Measurements from ENCODE around the gene VPS8. TPM values are rescaled to one million over a fixed set of nuclear protein-coding genes. Genes with fewer than 3 reads are reported as not detected.

The VPS8 gene
- total and polyA plus RNA-seq, 9 of the 15 experiments (the other 6 are each of a cell fraction or from before 2014, with no cell fraction given) = 7.2 to 41.0 (median 28.3) TPM

DNA sequence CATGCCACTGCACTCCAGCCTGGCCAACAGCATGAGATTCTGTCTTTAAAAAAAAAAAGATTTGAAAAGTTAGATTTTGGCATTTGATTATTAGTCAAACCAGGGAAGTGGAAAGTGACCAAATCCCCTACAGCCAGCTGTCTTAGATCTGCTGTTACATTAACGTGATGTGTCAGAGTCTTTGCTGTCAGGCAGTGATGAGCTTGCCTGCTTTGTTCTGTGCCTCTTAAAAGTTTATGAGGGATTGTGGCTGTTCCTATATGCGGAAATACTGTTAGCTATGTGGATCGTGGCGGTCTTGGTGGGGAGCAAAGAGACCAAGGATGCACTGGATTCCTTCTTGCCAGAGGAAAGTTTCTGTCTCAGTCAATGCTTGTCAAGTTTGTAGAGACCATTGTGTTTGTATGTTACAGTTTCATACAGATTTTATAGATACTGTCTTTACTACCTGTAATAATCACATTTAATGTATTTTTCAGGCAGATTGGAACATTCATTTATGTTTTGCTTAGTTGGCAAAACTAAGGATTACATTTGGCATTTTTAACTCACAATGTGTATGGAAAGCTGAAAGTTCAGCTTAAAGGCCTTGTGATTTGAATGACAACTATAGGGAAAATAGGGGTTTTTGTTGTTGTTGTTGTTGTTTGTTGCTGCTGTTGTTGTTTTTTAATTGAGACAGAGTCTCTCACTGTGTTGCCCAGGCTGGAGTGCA is 137.4 kb downstream of the VPS8 start:
- ATAC-seq (no peak), FAIRE-seq (no peak), DNase-seq (ENCODE audit: extremely low read depth in 1 of 4, low spot score in 3 of 4) (no peak)
- CTCF ChIA-PET (ENCODE audit: low intra/inter-chr PET ratio) = interaction anchor here (0.6 kb wide), 1 partner anchor 218 kb away, joined by 5 read pairs; no protein-coding TSS in a partner anchor
- Histone ChIP-seq H3K79me2 (ENCODE audit: control insufficient read depth, insufficient read depth, low read length) (no peaks in the 10 kb centered on the region), H3K9me3 (replicated peaks; ENCODE audit: control insufficient read depth, insufficient read depth, low read depth, low read length) (no peaks in the 10 kb centered on the region), H3K4me1 (replicated peaks in 1 of 2; ENCODE audit: control insufficient read depth in 2 of 2, insufficient read depth in 2 of 2, low read length in 2 of 2) (peaks cover 0 to 21% of the 10 kb centered on the region in 2 experiments; a peak in 3 of 5 replicates), H2AFZ (ENCODE audit: low read depth, low read length) (no peak overlapping the region), H3K27ac (ENCODE audit: extremely low read depth, low read depth, low read length) (no peak overlapping the region), H3K4me3 (no peak overlapping the region), H3K4me2 (ENCODE audit: insufficient read depth, low read length) (no peak overlapping the region), H3K27me3 (ENCODE audit: control insufficient read depth in 2 of 2, insufficient read depth in 2 of 2, low read length in 2 of 2) (no peaks in the 10 kb centered on the region), H3K9me1 (ENCODE audit: control insufficient read depth, insufficient read depth, low read length) (no peaks in the 10 kb centered on the region), H3K36me3 (ENCODE audit: control insufficient read depth, insufficient read depth, low read length) (peaks cover 3% of the 10 kb centered on the region; the same call in 2 of the 3 replicates), H3K9ac (ENCODE audit: insufficient read depth in 1 of 2, low read depth in 2 of 2, low read length in 2 of 2) (no peak overlapping the region), H4K20me1 (replicated peaks; ENCODE audit: control insufficient read depth, insufficient read depth, low read length) (no peaks in the 10 kb centered on the region)
- no TSS peak for BruUV-seq (replicated peaks)
- POLR2A ChIA-PET = interaction anchor here (0.6 to 1.9 kb wide), 2 partner anchors 11 to 1602 kb away, joined by 3 to 9 read pairs; no protein-coding TSS in a partner anchor
- in situ Hi-C loops (cut with MboI) = no loop called here
- WGBS (ENCODE audit: insufficient coverage, low coverage, missing lambda C conversion rate) = 89% methylated on average over 4 of the region's 4 CpGs
- intact Hi-C loops (cut with micrococcal nuclease) = no loop called here
- TF ChIP-seq ZNF316 (IDR thresholded peaks at IDR 0.05) (peak; percentile 83), SMAD3 (CRISPR knock-in tag; conservative IDR thresholded peaks at IDR 0.05) (no peak), SUPT5H (IDR thresholded peaks at IDR 0.05) (no peak), MAFK (IDR thresholded peaks at IDR 0.05; ENCODE audit: low read length) (peak; percentile 61), CCAR2 (IDR thresholded peaks at IDR 0.05; ENCODE audit: low read depth, low read length) (no peak), ZNF79 (CRISPR knock-in tag; IDR thresholded peaks at IDR 0.05; ENCODE audit: low read depth) (no peak), POLR3A (IDR thresholded peaks at IDR 0.05; ENCODE audit: borderline replicate concordance, extremely low read depth, insufficient read depth, insufficient read length) (no peak), C11orf30 (IDR thresholded peaks at IDR 0.05; ENCODE audit: low read depth) (peak; percentile 65), MAFG (tag; conservative IDR thresholded peaks at IDR 0.05) (peak; percentile 45), HNRNPK (IDR thresholded peaks at IDR 0.05; ENCODE audit: low read depth, low read length, poor library complexity, severe bottlenecking) (no peak), HMG20B (CRISPR knock-in tag; IDR thresholded peaks at IDR 0.05) (no peak), NR2F6 (CRISPR knock-in tag; IDR thresholded peaks at IDR 0.05) (no peak)
- TF ChIP-seq, protein P1, sequence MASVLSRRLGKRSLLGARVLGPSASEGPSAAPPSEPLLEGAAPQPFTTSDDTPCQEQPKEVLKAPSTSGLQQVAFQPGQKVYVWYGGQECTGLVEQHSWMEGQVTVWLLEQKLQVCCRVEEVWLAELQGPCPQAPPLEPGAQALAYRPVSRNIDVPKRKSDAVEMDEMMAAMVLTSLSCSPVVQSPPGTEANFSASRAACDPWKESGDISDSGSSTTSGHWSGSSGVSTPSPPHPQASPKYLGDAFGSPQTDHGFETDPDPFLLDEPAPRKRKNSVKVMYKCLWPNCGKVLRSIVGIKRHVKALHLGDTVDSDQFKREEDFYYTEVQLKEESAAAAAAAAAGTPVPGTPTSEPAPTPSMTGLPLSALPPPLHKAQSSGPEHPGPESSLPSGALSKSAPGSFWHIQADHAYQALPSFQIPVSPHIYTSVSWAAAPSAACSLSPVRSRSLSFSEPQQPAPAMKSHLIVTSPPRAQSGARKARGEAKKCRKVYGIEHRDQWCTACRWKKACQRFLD (CRISPR knock-in tag; IDR thresholded peaks at IDR 0.05) = no peak
- TF ChIP-seq, protein P2, sequence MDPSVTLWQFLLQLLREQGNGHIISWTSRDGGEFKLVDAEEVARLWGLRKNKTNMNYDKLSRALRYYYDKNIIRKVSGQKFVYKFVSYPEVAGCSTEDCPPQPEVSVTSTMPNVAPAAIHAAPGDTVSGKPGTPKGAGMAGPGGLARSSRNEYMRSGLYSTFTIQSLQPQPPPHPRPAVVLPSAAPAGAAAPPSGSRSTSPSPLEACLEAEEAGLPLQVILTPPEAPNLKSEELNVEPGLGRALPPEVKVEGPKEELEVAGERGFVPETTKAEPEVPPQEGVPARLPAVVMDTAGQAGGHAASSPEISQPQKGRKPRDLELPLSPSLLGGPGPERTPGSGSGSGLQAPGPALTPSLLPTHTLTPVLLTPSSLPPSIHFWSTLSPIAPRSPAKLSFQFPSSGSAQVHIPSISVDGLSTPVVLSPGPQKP (CRISPR knock-in tag; IDR thresholded peaks at IDR 0.05) = no peak
- TF ChIP-seq, protein P3, sequence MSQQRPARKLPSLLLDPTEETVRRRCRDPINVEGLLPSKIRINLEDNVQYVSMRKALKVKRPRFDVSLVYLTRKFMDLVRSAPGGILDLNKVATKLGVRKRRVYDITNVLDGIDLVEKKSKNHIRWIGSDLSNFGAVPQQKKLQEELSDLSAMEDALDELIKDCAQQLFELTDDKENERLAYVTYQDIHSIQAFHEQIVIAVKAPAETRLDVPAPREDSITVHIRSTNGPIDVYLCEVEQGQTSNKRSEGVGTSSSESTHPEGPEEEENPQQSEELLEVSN (IDR thresholded peaks at IDR 0.05; ENCODE audit: borderline replicate concordance in 1 of 2, extremely low read depth in 1 of 2, insufficient read depth in 1 of 2, insufficient read length in 1 of 2, low read depth in 1 of 2, low read length in 1 of 2, poor library complexity in 1 of 2, severe bottlenecking in 1 of 2) = no peak
- TF ChIP-seq, protein P4, sequence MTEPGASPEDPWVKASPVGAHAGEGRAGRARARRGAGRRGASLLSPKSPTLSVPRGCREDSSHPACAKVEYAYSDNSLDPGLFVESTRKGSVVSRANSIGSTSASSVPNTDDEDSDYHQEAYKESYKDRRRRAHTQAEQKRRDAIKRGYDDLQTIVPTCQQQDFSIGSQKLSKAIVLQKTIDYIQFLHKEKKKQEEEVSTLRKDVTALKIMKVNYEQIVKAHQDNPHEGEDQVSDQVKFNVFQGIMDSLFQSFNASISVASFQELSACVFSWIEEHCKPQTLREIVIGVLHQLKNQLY (CRISPR knock-in tag; conservative IDR thresholded peaks at IDR 0.05) = no peak
- TF ChIP-seq, protein P5, sequence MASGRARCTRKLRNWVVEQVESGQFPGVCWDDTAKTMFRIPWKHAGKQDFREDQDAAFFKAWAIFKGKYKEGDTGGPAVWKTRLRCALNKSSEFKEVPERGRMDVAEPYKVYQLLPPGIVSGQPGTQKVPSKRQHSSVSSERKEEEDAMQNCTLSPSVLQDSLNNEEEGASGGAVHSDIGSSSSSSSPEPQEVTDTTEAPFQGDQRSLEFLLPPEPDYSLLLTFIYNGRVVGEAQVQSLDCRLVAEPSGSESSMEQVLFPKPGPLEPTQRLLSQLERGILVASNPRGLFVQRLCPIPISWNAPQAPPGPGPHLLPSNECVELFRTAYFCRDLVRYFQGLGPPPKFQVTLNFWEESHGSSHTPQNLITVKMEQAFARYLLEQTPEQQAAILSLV (tag; IDR thresholded peaks at IDR 0.05) = no peak

All from K562 (cell line).